SK-MEL-5 (cell line): Measurements from ENCODE around the gene SNAPC4. TPM values are rescaled to one million over a fixed set of nuclear protein-coding genes. Genes with fewer than 3 reads are reported as not detected.

Source experiments
- DNase-seq: peaks from one replicate; pipeline ENCODE4 v3.0.0-alpha.2; 2016; ENCODE audit warnings: low read depth, low spot score
- in situ Hi-C: cut with HindIII; loops from 2 replicates; pipeline ENCODE4 v1.10.0; 2016; ENCODE audit warnings: low sequenced_read_pairs, high pct_unique_total_duplicates, low pct_unique_long_range_greater_than_20kb
- polyA plus RNA-seq, 2 experiments: library from polyadenylated mRNA; depleted of rRNA; stranded (reverse); fragments of >200 nt; gene quantifications; 2 replicates each; pipeline ENCODE4 v1.2.3, GENCODE V29; 2015
- total RNA-seq: library from RNA; depleted of rRNA; stranded (reverse); fragments of >200 nt; shearing (Covaris generic); gene quantifications from 2 replicates; pipeline ENCODE4 v1.2.3, GENCODE V29; 2014; rRNA removed

Gene SNAPC4, protein sequence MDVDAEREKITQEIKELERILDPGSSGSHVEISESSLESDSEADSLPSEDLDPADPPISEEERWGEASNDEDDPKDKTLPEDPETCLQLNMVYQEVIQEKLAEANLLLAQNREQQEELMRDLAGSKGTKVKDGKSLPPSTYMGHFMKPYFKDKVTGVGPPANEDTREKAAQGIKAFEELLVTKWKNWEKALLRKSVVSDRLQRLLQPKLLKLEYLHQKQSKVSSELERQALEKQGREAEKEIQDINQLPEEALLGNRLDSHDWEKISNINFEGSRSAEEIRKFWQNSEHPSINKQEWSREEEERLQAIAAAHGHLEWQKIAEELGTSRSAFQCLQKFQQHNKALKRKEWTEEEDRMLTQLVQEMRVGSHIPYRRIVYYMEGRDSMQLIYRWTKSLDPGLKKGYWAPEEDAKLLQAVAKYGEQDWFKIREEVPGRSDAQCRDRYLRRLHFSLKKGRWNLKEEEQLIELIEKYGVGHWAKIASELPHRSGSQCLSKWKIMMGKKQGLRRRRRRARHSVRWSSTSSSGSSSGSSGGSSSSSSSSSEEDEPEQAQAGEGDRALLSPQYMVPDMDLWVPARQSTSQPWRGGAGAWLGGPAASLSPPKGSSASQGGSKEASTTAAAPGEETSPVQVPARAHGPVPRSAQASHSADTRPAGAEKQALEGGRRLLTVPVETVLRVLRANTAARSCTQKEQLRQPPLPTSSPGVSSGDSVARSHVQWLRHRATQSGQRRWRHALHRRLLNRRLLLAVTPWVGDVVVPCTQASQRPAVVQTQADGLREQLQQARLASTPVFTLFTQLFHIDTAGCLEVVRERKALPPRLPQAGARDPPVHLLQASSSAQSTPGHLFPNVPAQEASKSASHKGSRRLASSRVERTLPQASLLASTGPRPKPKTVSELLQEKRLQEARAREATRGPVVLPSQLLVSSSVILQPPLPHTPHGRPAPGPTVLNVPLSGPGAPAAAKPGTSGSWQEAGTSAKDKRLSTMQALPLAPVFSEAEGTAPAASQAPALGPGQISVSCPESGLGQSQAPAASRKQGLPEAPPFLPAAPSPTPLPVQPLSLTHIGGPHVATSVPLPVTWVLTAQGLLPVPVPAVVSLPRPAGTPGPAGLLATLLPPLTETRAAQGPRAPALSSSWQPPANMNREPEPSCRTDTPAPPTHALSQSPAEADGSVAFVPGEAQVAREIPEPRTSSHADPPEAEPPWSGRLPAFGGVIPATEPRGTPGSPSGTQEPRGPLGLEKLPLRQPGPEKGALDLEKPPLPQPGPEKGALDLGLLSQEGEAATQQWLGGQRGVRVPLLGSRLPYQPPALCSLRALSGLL (N-terminal part only)
- 6.9 and 7.1 TPM in 2 replicates for total RNA-seq
- polyA plus RNA-seq (2015; cell fraction: cytosol; rRNA removed) = 17.9 and 20.7 TPM in 2 replicates
- polyA plus RNA-seq (2015; cell fraction: nucleus; rRNA removed) = 56.3 and 59.8 TPM in 2 replicates

DNA sequence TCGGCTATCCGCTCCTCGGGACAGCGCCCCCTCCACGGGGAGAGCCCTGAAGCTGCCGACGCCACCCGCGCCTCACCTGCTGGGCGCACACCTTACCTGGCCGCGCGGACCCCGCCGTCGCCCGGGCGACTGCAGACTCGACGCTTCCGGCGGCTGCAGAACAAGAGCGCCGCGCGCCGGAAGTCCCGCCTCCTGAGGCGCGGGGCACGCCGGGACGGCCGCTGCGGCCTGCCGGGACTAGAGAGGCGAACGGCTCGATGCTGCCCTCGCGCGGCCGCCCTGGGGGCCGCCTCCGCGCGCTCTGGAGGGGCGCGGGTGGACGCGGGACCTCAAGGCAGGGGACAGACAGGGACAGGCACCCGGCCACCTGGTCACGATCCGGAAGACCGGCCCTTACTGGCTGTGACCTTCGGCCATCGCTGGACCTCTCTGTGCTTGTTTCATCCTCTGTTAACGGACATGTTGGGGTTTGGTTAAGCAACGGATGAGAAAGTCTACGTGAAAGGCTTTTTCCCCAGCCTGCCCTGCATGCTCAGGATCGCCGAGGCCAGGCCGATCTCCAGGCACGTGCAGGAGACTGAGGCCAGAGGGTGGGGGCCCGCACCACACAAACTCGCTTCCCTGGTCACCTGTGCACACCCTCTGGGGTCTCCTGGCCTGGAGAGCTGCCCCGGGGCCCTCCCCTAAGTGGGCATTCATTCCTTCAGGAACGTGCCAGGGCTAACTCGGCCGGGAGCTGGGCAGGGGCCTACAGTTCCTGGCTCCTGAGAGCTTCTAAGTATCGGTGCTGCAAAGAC, at the start of gene SNAPC4:
Gene SNAPC4 (minus strand): TSS at position 133 of the 797 bp plus-strand sequence. CDS start 1,742 bp downstream, outside the sequence.
- DNase-seq = peak; percentile 84
- in situ Hi-C loops = no loop called here

- in situ Hi-C loops = no loop called here
Observed at GRCh38 chr9:136448655-136449054, 48.7 kb upstream of the SNAPC4 start.

GRCh38 chr9:136447173-136447778, 47.3 kb upstream of the SNAPC4 start:
- in situ Hi-C loops = no loop called here

More at GRCh38 chr9:136448655-136449054, 48.7 kb upstream of the SNAPC4 start:
- DNase-seq = no peak

DNA sequence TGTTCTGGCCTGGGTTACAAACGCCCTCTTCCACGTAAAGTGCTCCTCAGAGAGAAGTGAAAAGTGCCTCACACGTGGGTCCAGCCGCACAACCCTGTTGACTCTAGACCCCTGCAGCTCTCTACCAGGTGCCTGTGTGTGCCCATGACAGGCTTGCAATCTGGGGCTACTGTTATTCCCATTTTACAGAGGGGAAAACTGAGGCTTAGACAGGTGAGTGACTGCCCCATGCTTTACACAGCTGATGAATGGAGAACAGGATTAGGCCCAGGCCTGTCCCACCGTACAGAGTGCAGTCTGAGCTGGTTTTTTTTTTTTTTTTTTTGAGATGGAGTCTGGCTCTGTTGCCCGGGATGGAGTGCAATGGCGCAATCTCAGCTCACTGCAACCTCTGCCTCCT, 45.8 kb upstream of the SNAPC4 start:
- no peak for DNase-seq
- in situ Hi-C loops = no loop called here

More at GRCh38 chr9:136447173-136447778, 47.3 kb upstream of the SNAPC4 start:
- no peak for DNase-seq

GRCh38 chr9:136444102-136444501, 44.1 kb upstream of the SNAPC4 start:
- in situ Hi-C loops = no loop called here
- DNase-seq = no peak

DNA sequence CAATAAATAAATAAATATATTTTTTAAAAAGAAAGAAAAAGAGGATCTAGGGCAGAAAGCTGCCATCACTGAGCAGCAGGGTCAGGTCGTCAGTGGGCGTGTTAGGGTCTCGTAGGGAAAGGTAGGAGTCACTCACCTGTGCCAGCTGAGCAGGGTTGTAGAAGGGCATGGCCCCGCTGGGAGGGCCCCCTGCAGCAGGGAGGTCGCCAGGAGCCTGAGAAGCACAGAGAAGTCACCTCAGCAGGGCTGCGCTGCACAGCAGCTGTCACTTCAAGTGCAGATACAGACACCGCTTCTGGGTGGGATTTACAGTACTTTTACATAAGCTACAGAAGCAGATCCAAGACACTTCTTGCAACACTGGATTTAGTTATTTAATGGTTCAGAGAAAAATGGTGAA, 43.7 kb upstream of the SNAPC4 start:
- in situ Hi-C loops = no loop called here
- no peak for DNase-seq

DNA sequence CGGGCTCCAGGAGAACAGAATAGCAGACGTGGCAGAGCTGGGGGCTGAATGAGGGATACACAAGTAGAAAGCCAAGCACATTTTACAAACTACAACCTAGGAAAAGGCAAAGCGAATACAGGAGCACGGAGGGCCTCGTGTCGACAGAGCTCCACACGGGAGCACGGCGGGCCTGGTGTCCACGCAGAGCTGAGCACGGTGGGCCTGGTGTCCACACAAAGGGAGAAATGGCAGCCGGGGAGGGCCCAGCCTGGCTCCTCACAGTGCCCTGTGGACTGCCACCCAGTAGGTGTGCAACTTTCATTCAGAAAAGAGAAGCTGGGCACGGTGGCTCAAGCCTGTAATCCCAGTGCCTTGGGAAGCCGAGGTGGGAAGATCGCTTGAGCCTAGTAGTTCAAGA, 43.1 kb upstream of the SNAPC4 start:
- in situ Hi-C loops = no loop called here
- no peak for DNase-seq

GRCh38 chr9:136442265-136442664, 42.3 kb upstream of the SNAPC4 start:
- in situ Hi-C loops = no loop called here
- DNase-seq = no peak

DNA sequence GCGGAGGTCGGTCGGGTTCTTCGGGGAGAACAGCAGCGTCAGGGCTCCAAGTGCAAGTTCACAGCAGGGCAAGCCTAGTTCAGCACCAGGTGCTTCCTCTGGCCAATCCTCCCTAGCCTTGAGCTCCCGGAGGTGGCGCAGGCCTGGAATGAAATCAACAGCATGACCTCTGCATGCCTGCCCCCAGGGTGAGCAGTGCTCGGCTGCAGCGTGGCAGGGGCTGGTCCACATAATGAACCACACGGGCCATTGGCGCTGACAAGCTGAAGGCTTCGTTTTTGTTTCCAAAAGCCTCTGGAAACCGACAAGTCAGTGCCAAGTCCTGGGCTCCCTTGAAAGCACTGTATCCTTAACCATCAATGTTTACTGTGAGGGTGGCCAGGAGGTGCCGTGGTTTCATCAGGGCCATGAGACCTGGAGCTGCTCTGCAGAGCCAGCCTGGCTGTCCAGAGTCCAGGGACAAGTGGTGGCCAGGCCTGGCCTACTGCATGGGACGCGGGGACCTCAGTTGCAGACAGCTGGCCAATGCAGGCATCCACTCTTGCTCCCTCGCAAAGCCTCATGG, 41.8 kb upstream of the SNAPC4 start:
- in situ Hi-C loops = no loop called here
- no peak for DNase-seq

DNA sequence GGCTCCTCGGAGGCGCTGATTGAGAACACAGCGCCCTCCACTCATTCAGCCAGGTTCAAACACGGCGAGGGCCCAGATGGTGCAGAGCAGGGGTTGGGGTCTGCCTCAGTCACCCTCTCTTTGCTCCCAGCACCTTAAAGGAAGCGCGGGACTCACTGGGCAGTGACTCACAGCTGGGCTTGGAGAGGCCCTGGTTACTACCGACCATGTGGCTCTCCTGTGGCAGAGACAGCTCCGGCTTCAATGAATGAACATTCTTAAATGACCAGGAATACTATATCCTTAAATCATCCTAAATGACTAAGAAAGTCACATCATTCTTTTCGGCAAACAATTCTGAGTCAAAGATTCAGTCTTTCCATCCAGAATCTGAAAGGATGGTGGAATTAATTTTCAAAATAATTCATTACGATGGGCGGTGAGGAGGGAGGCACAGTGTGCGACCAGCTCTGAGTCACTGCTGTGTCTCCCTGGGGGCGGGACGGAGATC, 41.3 kb upstream of the SNAPC4 start:
- in situ Hi-C loops = no loop called here
- DNase-seq = no peak

DNA sequence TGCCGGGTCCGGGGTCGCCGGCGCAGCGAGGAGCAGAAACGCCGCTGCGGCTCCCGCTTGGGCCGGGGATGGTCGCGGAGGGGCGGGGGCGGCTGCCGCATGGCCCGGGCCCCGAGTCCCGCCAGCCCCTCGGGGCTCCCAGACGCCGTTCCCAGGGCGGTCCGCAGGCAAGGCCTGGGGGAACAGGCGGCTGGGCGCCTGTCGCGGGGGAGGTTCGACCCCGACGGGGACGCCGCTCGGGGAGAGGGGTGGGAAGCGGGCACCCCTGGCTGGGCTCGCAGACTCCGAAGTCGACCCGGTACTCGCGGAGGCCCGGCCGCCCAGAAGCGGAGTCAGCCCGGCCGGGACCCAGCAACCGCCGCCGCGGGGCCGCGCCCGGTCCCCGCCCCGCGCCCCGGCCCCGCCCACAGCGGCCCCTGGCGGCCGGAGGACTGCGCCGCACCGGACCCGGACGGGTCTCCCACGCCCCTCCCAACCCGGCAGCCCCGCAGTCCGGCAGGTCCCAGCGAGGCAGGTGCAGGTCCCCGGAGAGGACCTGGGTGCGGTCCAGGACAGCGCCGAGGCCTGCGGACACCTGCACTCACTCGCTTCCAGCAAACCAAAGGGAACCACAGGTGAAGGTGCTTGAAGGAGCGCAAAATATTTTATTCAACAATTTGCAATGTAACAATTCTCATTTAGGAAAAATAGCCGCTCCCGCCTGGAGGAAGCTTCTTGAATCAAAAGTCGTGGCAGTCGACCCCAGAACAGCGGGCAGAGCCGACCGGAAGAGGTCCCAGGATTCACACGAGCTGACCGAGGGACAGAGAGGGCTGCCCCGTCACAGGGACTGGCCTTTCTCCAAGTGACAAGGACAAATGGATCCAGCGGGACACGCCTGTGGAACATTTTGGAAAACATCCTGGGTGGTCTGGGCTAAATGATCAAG, 39.8 kb upstream of the SNAPC4 start, which contains the start of gene INPP5E:
Gene INPP5E (minus strand): TSS at position 365 of the 928 bp plus-strand sequence. CDS start 426 bp downstream, outside the sequence.
- DNase-seq = peak; percentile 56
- in situ Hi-C loops = no loop called here

DNA sequence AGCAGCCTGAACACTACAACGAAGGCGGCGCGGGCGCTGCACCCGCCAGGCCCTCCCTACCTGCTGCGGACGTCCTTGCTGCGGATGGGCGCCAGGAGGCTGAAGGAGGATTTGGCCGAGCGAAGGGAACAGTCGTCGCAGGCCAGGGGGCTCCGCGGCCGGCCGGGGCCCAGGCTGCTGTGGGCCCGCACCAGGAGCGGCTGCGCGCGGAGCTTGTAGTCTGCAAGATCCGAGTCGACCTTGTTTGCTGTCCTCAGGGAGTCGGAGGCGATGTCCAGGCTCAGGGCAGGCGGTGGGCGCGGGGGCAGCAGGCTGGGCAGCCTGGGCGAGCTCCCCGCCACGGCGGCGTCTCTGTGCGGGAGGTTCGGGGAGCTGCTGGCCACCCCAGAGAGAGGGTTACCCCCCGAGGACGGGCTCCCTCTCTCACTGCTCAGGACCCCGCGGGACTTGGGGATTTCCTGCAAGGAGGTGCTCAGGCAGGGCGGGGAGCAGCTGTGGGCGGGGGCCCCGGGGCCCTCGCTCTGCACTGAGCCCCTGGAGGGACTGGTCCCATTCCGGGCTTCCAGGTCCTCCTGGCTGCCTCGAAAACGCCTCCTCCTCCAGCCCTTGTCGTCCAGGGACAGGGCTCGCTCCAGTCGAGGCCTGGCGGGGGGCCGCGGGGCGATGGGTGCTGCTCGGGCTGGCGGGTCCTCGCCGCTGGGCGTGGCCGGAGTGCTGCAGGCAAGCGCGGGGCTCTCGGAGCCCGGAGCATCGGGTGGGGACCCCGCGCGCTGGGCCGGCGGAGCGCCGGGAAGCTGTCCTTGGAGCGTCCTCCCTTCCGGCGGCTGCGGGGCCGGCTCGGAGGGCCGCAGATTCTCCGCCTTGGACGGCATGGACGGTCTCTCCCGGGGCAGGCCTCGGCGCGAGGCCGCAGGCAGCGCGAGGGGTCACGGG, 38.8 kb upstream of the SNAPC4 start:
- DNase-seq = no peak
- in situ Hi-C loops = no loop called here

GRCh38 chr9:136437839-136438547, 38.0 kb upstream of the SNAPC4 start:
- in situ Hi-C loops = no loop called here
- DNase-seq = no peak
